PC-3 (cell line): Measurements from ENCODE around the gene KCTD5. TPM values are rescaled to one million over a fixed set of nuclear protein-coding genes. Genes with fewer than 3 reads are reported as not detected.

Experiments used
- ATAC-seq: fragments of 200-7000 bp; cut with Tn5 transposase; 2 replicates; pipeline ENCODE4 v1.9.1; 2020; ENCODE audit warnings: mild to moderate bottlenecking, moderate library complexity
- BruUV-seq: library from RNA; stranded (reverse); fragments of 400-500 nt; replicated peaks from 2 replicates; lab custom pipeline; 2021; lab: Mats Ljungman, UMichigan
- CTCF ChIA-PET: fragments of 300-600 bp; sonication (Branson Sonifier 250); formaldehyde crosslinking; loops from one replicate; lab custom pipeline; 2022; ENCODE audit warnings: antibody characterized with exemption; lab: Charles Lee
- POLR2A ChIA-PET: fragments of 300-600 bp; sonication (Branson Sonifier 250); formaldehyde crosslinking; loops from one replicate; lab custom pipeline; 2022; ENCODE audit warnings: antibody characterized with exemption; ENCODE audit not compliant: unreplicated experiment; lab: Charles Lee
- DNase-seq: peaks from one replicate; pipeline ENCODE4 v3.0.0-alpha.2; 2015
- H2AFZ ChIP-seq: fragments of 300-600 bp; sonication (generic); 2 replicates; pipeline ENCODE4 v1.6.0; 2016; ENCODE audit warnings: antibody characterized with exemption, low read length
- H3F3A ChIP-seq: fragments of 300-600 bp; sonication (generic); one replicate; pipeline ENCODE4 v1.6.0; 2017; ENCODE audit warnings: antibody characterized with exemption, low read length, control low read depth, mild to moderate bottlenecking; ENCODE audit not compliant: unreplicated experiment
- H3K27ac ChIP-seq: fragments of 300-600 bp; sonication (generic); 2 replicates; pipeline ENCODE4 v1.5.1; 2016; ENCODE audit warnings: mild to moderate bottlenecking, low read length
- H3K27me3 ChIP-seq: fragments of 300-600 bp; sonication (generic); 2 replicates; pipeline ENCODE4 v1.6.1; 2016; ENCODE audit warnings: low read length, mixed read lengths
- H3K36me3 ChIP-seq: fragments of 300-600 bp; sonication (generic); 2 replicates; pipeline ENCODE4 v1.6.1; 2016; ENCODE audit warnings: low read depth, mixed run types, low read length, mixed read lengths
- H3K4me1 ChIP-seq: fragments of 300-600 bp; sonication (generic); 2 replicates; pipeline ENCODE4 v1.5.1; 2016; ENCODE audit warnings: low read length; ENCODE audit not compliant: insufficient read depth
- H3K4me2 ChIP-seq: fragments of 300-600 bp; sonication (generic); 2 replicates; pipeline ENCODE4 v1.6.0; 2016; ENCODE audit warnings: low read length
- H3K4me3 ChIP-seq: fragments of 300-600 bp; sonication (generic); 2 replicates; pipeline ENCODE4 v1.5.1; 2016; ENCODE audit warnings: mild to moderate bottlenecking, low read length, mixed read lengths
- H3K79me2 ChIP-seq: fragments of 300-600 bp; sonication (generic); 2 replicates; pipeline ENCODE4 v1.6.1; 2017; ENCODE audit warnings: low read length, mixed read lengths
- H3K9ac ChIP-seq: fragments of 300-600 bp; sonication (generic); 2 replicates; pipeline ENCODE4 v1.6.0; 2016; ENCODE audit warnings: mild to moderate bottlenecking, low read length
- H3K9me2 ChIP-seq: fragments of 300-600 bp; sonication (generic); replicated peaks from 2 replicates; pipeline ENCODE4 v1.6.1; 2016; ENCODE audit warnings: mixed run types, low read length, mixed read lengths
- H3K9me3 ChIP-seq: fragments of 300-600 bp; sonication (generic); 2 replicates; pipeline ENCODE4 v1.6.1; 2016; ENCODE audit warnings: low read length, mixed read lengths
- H4K20me1 ChIP-seq: fragments of 300-600 bp; sonication (generic); 2 replicates; pipeline ENCODE4 v1.6.1; 2016; ENCODE audit warnings: low read length, mixed read lengths
- CTCF ChIP-seq: fragments of 300-600 bp; sonication (generic); conservative IDR thresholded peaks from 2 replicates; pipeline ENCODE4 v1.5.1; 2017; ENCODE audit warnings: antibody characterized with exemption, low read depth, mild to moderate bottlenecking, low read length
- EZH2 ChIP-seq: fragments of 300-600 bp; sonication (generic); IDR thresholded peaks from one replicate; pipeline ENCODE4 v1.6.1; 2017; ENCODE audit warnings: antibody characterized with exemption, mild to moderate bottlenecking, low read length; ENCODE audit not compliant: unreplicated experiment
- EZH2phosphoT487 ChIP-seq: fragments of 300-600 bp; sonication (generic); IDR thresholded peaks from 2 replicates; pipeline ENCODE4 v1.6.1; 2018; ENCODE audit warnings: mild to moderate bottlenecking, antibody characterized with exemption, low read length, borderline replicate concordance
- intact Hi-C: fragments of 100-400 bp; cut with micrococcal nuclease; formaldehyde crosslinking; loops from 2 replicates; pipeline ENCODE4 v1.9.0; 2023
- total RNA-seq: library from RNA; depleted of rRNA; stranded (reverse); fragments of >200 nt; gene quantifications from 2 replicates; pipeline ENCODE4 v1.2.3, GENCODE V29; 2014; rRNA removed

Gene KCTD5
- total RNA-seq, 1 experiment from 2014 or later: 52.2 TPM

DNA sequence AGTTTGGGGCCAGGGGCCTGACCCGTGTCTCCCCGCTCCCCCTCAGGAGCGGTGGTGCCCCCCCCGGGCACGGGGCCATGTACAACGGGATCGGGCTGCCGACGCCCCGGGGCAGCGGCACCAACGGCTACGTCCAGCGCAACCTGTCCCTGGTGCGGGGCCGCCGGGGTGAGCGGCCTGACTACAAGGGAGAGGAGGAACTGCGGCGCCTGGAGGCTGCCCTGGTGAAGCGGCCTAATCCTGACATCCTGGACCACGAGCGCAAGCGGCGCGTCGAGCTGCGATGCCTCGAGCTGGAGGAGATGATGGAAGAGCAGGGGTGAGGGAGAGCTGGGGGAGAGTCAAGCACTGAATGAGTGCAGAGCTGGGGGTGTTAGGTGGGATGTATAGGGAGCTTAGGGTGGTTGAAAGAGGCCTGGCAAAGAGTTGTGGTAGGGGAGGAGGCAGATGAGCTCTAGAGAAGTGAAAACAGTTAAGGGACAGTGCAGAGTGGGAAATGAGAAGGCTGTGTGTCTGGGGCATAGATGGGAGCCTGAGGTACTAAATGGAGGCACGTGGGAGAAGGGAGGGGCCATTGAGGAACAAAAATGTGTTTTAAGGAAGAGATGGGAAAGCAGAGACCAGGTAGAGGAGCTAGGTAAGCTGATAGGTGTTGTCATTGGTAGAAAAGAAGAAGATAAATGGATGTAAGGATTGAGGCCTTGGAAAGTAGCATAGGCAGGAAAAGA, 74.1 kb downstream of the KCTD5 start:
- ATAC-seq: no peak
- Histone ChIP-seq H4K20me1 (peaks cover 67% of the 10 kb centered on the region), H3F3A (no peaks in the 10 kb centered on the region), H3K79me2 (peaks cover 90% of the 10 kb centered on the region), H3K4me2 (no peak overlapping the region), H3K4me3 (no peak overlapping the region), H2AFZ (no peak overlapping the region), H3K4me1 (peaks cover 20% of the 10 kb centered on the region), H3K9me3 (no peaks in the 10 kb centered on the region), H3K27me3 (no peaks in the 10 kb centered on the region), H3K27ac (no peak overlapping the region), H3K36me3 (peaks cover 49% of the 10 kb centered on the region), H3K9me2 (no peaks in the 10 kb centered on the region), H3K9ac (no peak overlapping the region)
- POLR2A ChIA-PET: no interaction called here
- intact Hi-C loops: no loop called here
- DNase-seq: no peak
- CTCF ChIA-PET: no interaction called here
- no TSS peak for BruUV-seq
- TF ChIP-seq EZH2: no peak
- TF ChIP-seq CTCF: no peak
- TF ChIP-seq EZH2phosphoT487: no peak

- Histone ChIP-seq H4K20me1 (peaks cover 67% of the 10 kb centered on the region), H3F3A (no peaks in the 10 kb centered on the region), H3K27ac (no peak overlapping the region), H3K9me3 (no peaks in the 10 kb centered on the region), H3K27me3 (no peaks in the 10 kb centered on the region), H3K4me3 (no peak overlapping the region), H3K4me2 (no peak overlapping the region), H3K36me3 (peaks cover 58% of the 10 kb centered on the region), H3K4me1 (peaks cover 14% of the 10 kb centered on the region), H3K9me2 (no peaks in the 10 kb centered on the region), H3K79me2 (peaks cover 94% of the 10 kb centered on the region), H2AFZ (no peak overlapping the region), H3K9ac (no peak overlapping the region)
- CTCF ChIA-PET: no interaction called here
- no peak for TF ChIP-seq EZH2phosphoT487
- no peak for TF ChIP-seq CTCF
- TF ChIP-seq EZH2: no peak
- ATAC-seq (no peak), DNase-seq (no peak)
- intact Hi-C loops: no loop called here
- no TSS peak for BruUV-seq
- POLR2A ChIA-PET: no interaction called here
Measured at GRCh38 chr16:2757344-2757743, 75.0 kb downstream of the KCTD5 start.

Other genes with a start within 250 kb of the KCTD5 start
- 35.5 and 44.9 TPM in 2 replicates for gene TEDC2, start 222.4 kb upstream of the KCTD5 start, total RNA-seq
- gene NTN3, start 211.2 kb upstream of the KCTD5 start, total RNA-seq: not detected in 2 replicates
- gene TBC1D24, start 207.4 kb upstream of the KCTD5 start, total RNA-seq: 11.3 and 15.2 TPM in 2 replicates
- 67.4 and 80.2 TPM in 2 replicates for gene ATP6V0C, start 168.6 kb upstream of the KCTD5 start, total RNA-seq
- 50.3 and 62.8 TPM in 2 replicates for gene AMDHD2, start 162.2 kb upstream of the KCTD5 start, total RNA-seq
- 0.46 TPM in 1 of 2 replicates, not detected in the other for gene CEMP1, start 151.1 kb upstream of the KCTD5 start, total RNA-seq
- gene PDPK1, start 144.5 kb upstream of the KCTD5 start, total RNA-seq: 13.7 and 18.9 TPM in 2 replicates
- 1.2 TPM in 1 of 2 replicates, not detected in the other for gene PRSS27, start 37.7 kb downstream of the KCTD5 start, total RNA-seq
- gene SRRM2, start 70.1 kb downstream of the KCTD5 start, total RNA-seq: 72.6 and 182 TPM in 2 replicates
- gene ELOB, start 94.8 kb downstream of the KCTD5 start, total RNA-seq: 203 and 289 TPM in 2 replicates
- 0.11 TPM in 1 of 2 replicates, not detected in the other for gene PRSS33, start 105.0 kb downstream of the KCTD5 start, total RNA-seq
- not detected in 2 replicates for gene PRSS41, start 115.9 kb downstream of the KCTD5 start, total RNA-seq
- gene PRSS21, start 134.7 kb downstream of the KCTD5 start, total RNA-seq: not detected in 2 replicates
- 8.6 and 17.0 TPM in 2 replicates for gene ZG16B, start 147.8 kb downstream of the KCTD5 start, total RNA-seq
- 36.9 and 42.5 TPM in 2 replicates for gene PRSS22, start 175.6 kb downstream of the KCTD5 start, total RNA-seq
- gene FLYWCH2, start 200.7 kb downstream of the KCTD5 start, total RNA-seq: 92.0 and 100 TPM in 2 replicates
- gene FLYWCH1, start 229.4 kb downstream of the KCTD5 start, total RNA-seq: 41.4 and 54.7 TPM in 2 replicates